ENCODE results near the gene BMPR2. TPM values are rescaled to one million over a fixed set of nuclear protein-coding genes. Genes with fewer than 3 reads are reported as not detected.
"Not testable (repeated sequence)": the region's sequence is repeated elsewhere in the genome, so short reads cannot be mapped to it uniquely, and the experiment has no call there.

BMPR2 gene
- polyA plus RNA-seq, 1 donor from 2014 or later, result 4.7 TPM

- Mint-ChIP-seq H3K4me3 (no peak overlapping the region), H3K27ac (no peak overlapping the region), H3K27me3 (no peaks in the 10 kb centered on the region), H3K36me3 (peaks cover 5% of the 10 kb centered on the region), H3K4me1 (no peaks in the 10 kb centered on the region), H3K9me3 (no peaks in the 10 kb centered on the region)
Measured at GRCh38 chr2:202555356-202555755, 179.2 kb downstream of the BMPR2 start.

GRCh38 chr2:202560200-202560599 is 184.1 kb downstream of the BMPR2 start:
- Mint-ChIP-seq H3K27ac (no peak overlapping the region), H3K4me3 (no peak overlapping the region), H3K9me3 (no peaks in the 10 kb centered on the region), H3K36me3 (peaks cover 4% of the 10 kb centered on the region), H3K27me3 (no peaks in the 10 kb centered on the region), H3K4me1 (no peaks in the 10 kb centered on the region)

- Mint-ChIP-seq H3K4me3 (no peak overlapping the region), H3K27me3 (no peaks in the 10 kb centered on the region), H3K27ac (no peak overlapping the region), H3K36me3 (peaks cover 4% of the 10 kb centered on the region), H3K4me1 (no peaks in the 10 kb centered on the region), H3K9me3 (no peaks in the 10 kb centered on the region)
Measured at GRCh38 chr2:202564226-202564625, 188.1 kb downstream of the BMPR2 start.

- Mint-ChIP-seq H3K27me3 (no peaks in the 10 kb centered on the region), H3K27ac (no peak overlapping the region), H3K4me1 (no peaks in the 10 kb centered on the region), H3K36me3 (no peaks in the 10 kb centered on the region), H3K9me3 (no peaks in the 10 kb centered on the region), H3K4me3 (no peak overlapping the region)
Measured at GRCh38 chr2:202566286-202566685, 190.2 kb downstream of the BMPR2 start.

- H3K27ac Mint-ChIP-seq, result no peak overlapping the region
- no peaks in the 10 kb centered on the region for H3K9me3 Mint-ChIP-seq
- no peaks in the 10 kb centered on the region for H3K36me3 Mint-ChIP-seq
- H3K27me3 Mint-ChIP-seq, result no peaks in the 10 kb centered on the region
- peaks cover 0 to 2% (median 0%) of the 10 kb centered on the region in 3 donors for H3K4me1 Mint-ChIP-seq
- H3K4me3 Mint-ChIP-seq, result no peak overlapping the region
Measured at GRCh38 chr2:202574541-202574940, 198.4 kb downstream of the BMPR2 start.

GRCh38 chr2:202575194-202575593 is 199.1 kb downstream of the BMPR2 start:
- H3K4me3 Mint-ChIP-seq, H3K27ac Mint-ChIP-seq, H3K36me3 Mint-ChIP-seq, H3K4me1 Mint-ChIP-seq, H3K27me3 Mint-ChIP-seq, H3K9me3 Mint-ChIP-seq: not testable (repeated sequence)

- Mint-ChIP-seq H3K9me3 (no peaks in the 10 kb centered on the region), H3K4me1 (peaks cover 0 to 2% (median 0%) of the 10 kb centered on the region in 3 donors), H3K27me3 (no peaks in the 10 kb centered on the region), H3K4me3 (no peak overlapping the region), H3K27ac (no peak overlapping the region), H3K36me3 (no peaks in the 10 kb centered on the region)
Measured at GRCh38 chr2:202577250-202578183, 201.4 kb downstream of the BMPR2 start.

- not testable (repeated sequence) for H3K4me3 Mint-ChIP-seq, H3K9me3 Mint-ChIP-seq, H3K4me1 Mint-ChIP-seq, H3K36me3 Mint-ChIP-seq, H3K27me3 Mint-ChIP-seq, H3K27ac Mint-ChIP-seq
Measured at GRCh38 chr2:202582846-202583245, 206.7 kb downstream of the BMPR2 start.

- Mint-ChIP-seq H3K9me3 (peaks cover 2 to 8% (median 2%) of the 10 kb centered on the region in 3 donors), H3K4me3 (no peak overlapping the region), H3K27me3 (no peaks in the 10 kb centered on the region), H3K36me3 (no peaks in the 10 kb centered on the region), H3K27ac (no peak overlapping the region), H3K4me1 (peaks cover 4 to 6% (median 5%) of the 10 kb centered on the region in 3 donors)
Measured at GRCh38 chr2:202583709-202584219, 207.6 kb downstream of the BMPR2 start.

GRCh38 chr2:202588647-202589581 is 212.8 kb downstream of the BMPR2 start:
- Mint-ChIP-seq H3K27ac (peak overlapping the region in 1 of 3 donors; percentile 74), H3K36me3 (no peaks in the 10 kb centered on the region), H3K4me3 (peak overlapping the region in 2 of 4 donors; percentile 39 to 69)

GRCh38 chr2:202589582-202589949 is 213.4 kb downstream of the BMPR2 start:
- Mint-ChIP-seq H3K9me3 (no peaks in the 10 kb centered on the region), H3K4me1 (peaks cover 11 to 20% (median 20%) of the 10 kb centered on the region in 3 donors), H3K36me3 (no peaks in the 10 kb centered on the region), H3K27ac (peak overlapping the region in 1 of 3 donors; percentile 74), H3K4me3 (no peak overlapping the region), H3K27me3 (peaks cover 2% of the 10 kb centered on the region)

More at GRCh38 chr2:202588647-202589581, 212.8 kb downstream of the BMPR2 start:
- Mint-ChIP-seq H3K4me1 (peaks cover 11 to 17% (median 17%) of the 10 kb centered on the region in 3 donors), H3K9me3 (peaks cover 0 to 3% (median 0%) of the 10 kb centered on the region in 3 donors), H3K27me3 (peaks cover 2% of the 10 kb centered on the region)

GRCh38 chr2:202592566-202592965 is 216.4 kb downstream of the BMPR2 start:
- Mint-ChIP-seq H3K9me3 (no peaks in the 10 kb centered on the region), H3K36me3 (peaks cover 2% of the 10 kb centered on the region), H3K27me3 (peaks cover 2% of the 10 kb centered on the region), H3K4me3 (no peak overlapping the region), H3K27ac (no peak overlapping the region), H3K4me1 (peaks cover 18 to 31% (median 23%) of the 10 kb centered on the region in 3 donors)

- H3K4me3 Mint-ChIP-seq, result peak overlapping the region in 1 of 4 donors; percentile 35
- peaks cover 15 to 19% (median 16%) of the 10 kb centered on the region in 3 donors for H3K4me1 Mint-ChIP-seq
Measured at GRCh38 chr2:202599105-202599504, 223.0 kb downstream of the BMPR2 start.

GRCh38 chr2:202599911-202600310 is 223.8 kb downstream of the BMPR2 start:
- no peaks in the 10 kb centered on the region for H3K9me3 Mint-ChIP-seq
- H3K27me3 Mint-ChIP-seq, result no peaks in the 10 kb centered on the region
- peaks cover 13 to 19% (median 18%) of the 10 kb centered on the region in 3 donors for H3K4me1 Mint-ChIP-seq
- no peak overlapping the region for H3K4me3 Mint-ChIP-seq
- H3K27ac Mint-ChIP-seq, result no peak overlapping the region
- H3K36me3 Mint-ChIP-seq, result peaks cover 3% of the 10 kb centered on the region

More at GRCh38 chr2:202599105-202599504, 223.0 kb downstream of the BMPR2 start:
- no peak overlapping the region for H3K27ac Mint-ChIP-seq
- H3K27me3 Mint-ChIP-seq, result no peaks in the 10 kb centered on the region
- H3K9me3 Mint-ChIP-seq, result no peaks in the 10 kb centered on the region
- H3K36me3 Mint-ChIP-seq, result peaks cover 3% of the 10 kb centered on the region

- Mint-ChIP-seq H3K4me1 (peaks cover 25 to 27% (median 25%) of the 10 kb centered on the region in 3 donors), H3K9me3 (no peaks in the 10 kb centered on the region), H3K27ac (peak overlapping the region; percentile 4 to 67 (median 46)), H3K27me3 (no peaks in the 10 kb centered on the region), H3K36me3 (peaks cover 2% of the 10 kb centered on the region), H3K4me3 (peak overlapping the region in 1 of 4 donors; percentile 5)
Measured at GRCh38 chr2:202604699-202605098, 228.6 kb downstream of the BMPR2 start.
